Measurements from ENCODE around the gene ZNFX1.

The ZNFX1 gene

GRCh38 chr20:49252556-49253350 is 25.1 kb downstream of the ZNFX1 start:
- no peak overlapping the region for H2AK5ac ChIP-seq (ENCODE audit: low read length, severe bottlenecking)
- H4K91ac ChIP-seq (ENCODE audit: low read length), result no peak overlapping the region
- H3K27ac ChIP-seq (ENCODE audit: low read length, poor library complexity, severe bottlenecking), result no peak overlapping the region
- no peak overlapping the region for H3K9ac ChIP-seq (ENCODE audit: low read length)
- no peak overlapping the region for H2BK5ac ChIP-seq (ENCODE audit: low read depth, low read length, poor library complexity, severe bottlenecking)
- no peaks in the 10 kb centered on the region for H3K9me3 ChIP-seq (ENCODE audit: control insufficient read depth, low read length)
- no peak overlapping the region for H3K4me3 ChIP-seq (ENCODE audit: insufficient read depth in 1 of 2, low read depth in 1 of 2, low read length in 2 of 2)
- H3K4me1 ChIP-seq (ENCODE audit: control insufficient read depth, insufficient read depth, low read depth, low read length), result peaks cover 6% of the 10 kb centered on the region
- 94% methylated on average over 5 of the region's 6 CpGs for WGBS
- H3K36me3 ChIP-seq (ENCODE audit: control insufficient read depth in 1 of 2, insufficient read depth in 2 of 2, low read depth in 1 of 2, low read length in 2 of 2), result peaks cover 63 to 97% of the 10 kb centered on the region in 2 experiments
- no peak overlapping the region for H3K18ac ChIP-seq (ENCODE audit: low read depth in 1 of 2, low read length in 2 of 2)
- no peak overlapping the region for H3K14ac ChIP-seq (ENCODE audit: low read length in 2 of 2)
- no peak overlapping the region for H3K4me2 ChIP-seq (ENCODE audit: low read length, poor library complexity, severe bottlenecking)
- no peak overlapping the region for H2BK15ac ChIP-seq (ENCODE audit: low read depth, poor library complexity, severe bottlenecking)
- H3K79me1 ChIP-seq (replicated peaks; ENCODE audit: low read length, poor library complexity, severe bottlenecking), result peaks cover 16% of the 10 kb centered on the region
- no peak overlapping the region for H3K4ac ChIP-seq (ENCODE audit: low read depth in 1 of 2, low read length in 2 of 2)
- H2BK120ac ChIP-seq (ENCODE audit: low read depth, low read length), result no peak overlapping the region
- no peaks in the 10 kb centered on the region for H3K27me3 ChIP-seq (ENCODE audit: control insufficient read depth in 1 of 2, insufficient read depth in 1 of 2, low read length in 2 of 2)
- no peak overlapping the region for H3K23ac ChIP-seq (ENCODE audit: low read length in 2 of 2)
- H2AFZ ChIP-seq (ENCODE audit: low read depth, low read length), result no peak overlapping the region
- H2BK12ac ChIP-seq (ENCODE audit: low read length in 2 of 2), result no peak overlapping the region
- no peak for DNase-seq
- no peak overlapping the region for H4K8ac ChIP-seq (ENCODE audit: low read length)

- no peak overlapping the region for H2BK15ac ChIP-seq (ENCODE audit: low read depth, poor library complexity, severe bottlenecking)
- 97% methylated on average over 18 of the region's 18 CpGs for WGBS
Observed at GRCh38 chr20:49248879-49249665, 28.8 kb downstream of the ZNFX1 start.

GRCh38 chr20:49248301-49248700 is 29.6 kb downstream of the ZNFX1 start:
- Histone ChIP-seq H3K23ac (ENCODE audit: low read length in 2 of 2) (no peak overlapping the region), H3K9ac (ENCODE audit: low read length) (no peak overlapping the region), H2BK12ac (ENCODE audit: low read length in 2 of 2) (no peak overlapping the region), H4K91ac (ENCODE audit: low read length) (no peak overlapping the region), H4K8ac (ENCODE audit: low read length) (no peak overlapping the region), H2BK5ac (ENCODE audit: low read depth, low read length, poor library complexity, severe bottlenecking) (no peak overlapping the region), H3K4ac (ENCODE audit: low read depth in 1 of 2, low read length in 2 of 2) (no peak overlapping the region), H3K4me3 (ENCODE audit: insufficient read depth in 1 of 2, low read depth in 1 of 2, low read length in 2 of 2) (no peak overlapping the region), H2AFZ (ENCODE audit: low read depth, low read length) (no peak overlapping the region), H3K27ac (ENCODE audit: low read length, poor library complexity, severe bottlenecking) (no peak overlapping the region), H3K4me2 (ENCODE audit: low read length, poor library complexity, severe bottlenecking) (no peak overlapping the region), H2AK5ac (ENCODE audit: low read length, severe bottlenecking) (no peak overlapping the region), H3K14ac (ENCODE audit: low read length in 2 of 2) (no peak overlapping the region), H3K79me1 (replicated peaks; ENCODE audit: low read length, poor library complexity, severe bottlenecking) (peaks cover 15% of the 10 kb centered on the region), H2BK120ac (ENCODE audit: low read depth, low read length) (no peak overlapping the region), H3K18ac (ENCODE audit: low read depth in 1 of 2, low read length in 2 of 2) (no peak overlapping the region), H3K4me1 (ENCODE audit: control insufficient read depth, insufficient read depth, low read depth, low read length) (peaks cover 11% of the 10 kb centered on the region), H3K36me3 (ENCODE audit: control insufficient read depth in 1 of 2, insufficient read depth in 2 of 2, low read depth in 1 of 2, low read length in 2 of 2) (peaks cover 66 to 97% of the 10 kb centered on the region in 2 experiments), H3K27me3 (ENCODE audit: control insufficient read depth in 1 of 2, insufficient read depth in 1 of 2, low read length in 2 of 2) (no peaks in the 10 kb centered on the region), H2BK15ac (ENCODE audit: low read depth, poor library complexity, severe bottlenecking) (no peak overlapping the region), H3K9me3 (ENCODE audit: control insufficient read depth, low read length) (no peaks in the 10 kb centered on the region)
- DNase-seq, result no peak
- 98% methylated on average over 10 of the region's 10 CpGs for WGBS

More at GRCh38 chr20:49248879-49249665, 28.8 kb downstream of the ZNFX1 start:
- no peak overlapping the region for H4K91ac ChIP-seq (ENCODE audit: low read length)
- H3K4me2 ChIP-seq (ENCODE audit: low read length, poor library complexity, severe bottlenecking), result no peak overlapping the region
- no peak overlapping the region for H2AFZ ChIP-seq (ENCODE audit: low read depth, low read length)
- no peak overlapping the region for H3K23ac ChIP-seq (ENCODE audit: low read length in 2 of 2)
- H3K9ac ChIP-seq (ENCODE audit: low read length), result no peak overlapping the region
- no peak overlapping the region for H2AK5ac ChIP-seq (ENCODE audit: low read length, severe bottlenecking)
- no peak overlapping the region for H2BK5ac ChIP-seq (ENCODE audit: low read depth, low read length, poor library complexity, severe bottlenecking)
- no peak overlapping the region for H4K8ac ChIP-seq (ENCODE audit: low read length)
- no peaks in the 10 kb centered on the region for H3K9me3 ChIP-seq (ENCODE audit: control insufficient read depth, low read length)
- no peak overlapping the region for H3K18ac ChIP-seq (ENCODE audit: low read depth in 1 of 2, low read length in 2 of 2)
- no peak overlapping the region for H3K4me3 ChIP-seq (ENCODE audit: insufficient read depth in 1 of 2, low read depth in 1 of 2, low read length in 2 of 2)
- H3K79me1 ChIP-seq (replicated peaks; ENCODE audit: low read length, poor library complexity, severe bottlenecking), result peaks cover 15% of the 10 kb centered on the region
- no peak overlapping the region for H2BK120ac ChIP-seq (ENCODE audit: low read depth, low read length)
- no peak overlapping the region for H2BK12ac ChIP-seq (ENCODE audit: low read length in 2 of 2)
- H3K4me1 ChIP-seq (ENCODE audit: control insufficient read depth, insufficient read depth, low read depth, low read length), result peaks cover 11% of the 10 kb centered on the region
- H3K4ac ChIP-seq (ENCODE audit: low read depth in 1 of 2, low read length in 2 of 2), result no peak overlapping the region
- H3K14ac ChIP-seq (ENCODE audit: low read length in 2 of 2), result no peak overlapping the region
- no peaks in the 10 kb centered on the region for H3K27me3 ChIP-seq (ENCODE audit: control insufficient read depth in 1 of 2, insufficient read depth in 1 of 2, low read length in 2 of 2)
- no peak overlapping the region for H3K27ac ChIP-seq (ENCODE audit: low read length, poor library complexity, severe bottlenecking)
- peaks cover 69 to 97% of the 10 kb centered on the region in 2 experiments for H3K36me3 ChIP-seq (ENCODE audit: control insufficient read depth in 1 of 2, insufficient read depth in 2 of 2, low read depth in 1 of 2, low read length in 2 of 2)
- DNase-seq, result no peak

GRCh38 chr20:49247792-49248191 is 30.1 kb downstream of the ZNFX1 start:
- Histone ChIP-seq H3K4ac (ENCODE audit: low read depth in 1 of 2, low read length in 2 of 2) (no peak overlapping the region), H2BK15ac (ENCODE audit: low read depth, poor library complexity, severe bottlenecking) (no peak overlapping the region), H3K4me1 (ENCODE audit: control insufficient read depth, insufficient read depth, low read depth, low read length) (peaks cover 11% of the 10 kb centered on the region), H3K23ac (ENCODE audit: low read length in 2 of 2) (no peak overlapping the region), H3K4me3 (ENCODE audit: insufficient read depth in 1 of 2, low read depth in 1 of 2, low read length in 2 of 2) (no peak overlapping the region), H4K91ac (ENCODE audit: low read length) (no peak overlapping the region), H3K79me1 (replicated peaks; ENCODE audit: low read length, poor library complexity, severe bottlenecking) (peaks cover 15% of the 10 kb centered on the region), H3K4me2 (ENCODE audit: low read length, poor library complexity, severe bottlenecking) (no peak overlapping the region), H2BK12ac (ENCODE audit: low read length in 2 of 2) (no peak overlapping the region), H3K9me3 (ENCODE audit: control insufficient read depth, low read length) (no peaks in the 10 kb centered on the region), H2BK5ac (ENCODE audit: low read depth, low read length, poor library complexity, severe bottlenecking) (no peak overlapping the region), H2AFZ (ENCODE audit: low read depth, low read length) (no peak overlapping the region), H4K8ac (ENCODE audit: low read length) (no peak overlapping the region), H3K18ac (ENCODE audit: low read depth in 1 of 2, low read length in 2 of 2) (no peak overlapping the region), H3K27me3 (ENCODE audit: control insufficient read depth in 1 of 2, insufficient read depth in 1 of 2, low read length in 2 of 2) (no peaks in the 10 kb centered on the region), H3K14ac (ENCODE audit: low read length in 2 of 2) (no peak overlapping the region), H3K36me3 (ENCODE audit: control insufficient read depth in 1 of 2, insufficient read depth in 2 of 2, low read depth in 1 of 2, low read length in 2 of 2) (peaks cover 71 to 97% of the 10 kb centered on the region in 2 experiments), H3K9ac (ENCODE audit: low read length) (no peak overlapping the region), H2AK5ac (ENCODE audit: low read length, severe bottlenecking) (no peak overlapping the region), H3K27ac (ENCODE audit: low read length, poor library complexity, severe bottlenecking) (no peak overlapping the region), H2BK120ac (ENCODE audit: low read depth, low read length) (no peak overlapping the region)
- no peak for DNase-seq
- WGBS, result 94% methylated on average over 5 of the region's 5 CpGs

Data from mesenchymal stem cell (in vitro differentiated cells and primary cell).